ENCODE results near the gene PACSIN3.

The PACSIN3 gene

DNA sequence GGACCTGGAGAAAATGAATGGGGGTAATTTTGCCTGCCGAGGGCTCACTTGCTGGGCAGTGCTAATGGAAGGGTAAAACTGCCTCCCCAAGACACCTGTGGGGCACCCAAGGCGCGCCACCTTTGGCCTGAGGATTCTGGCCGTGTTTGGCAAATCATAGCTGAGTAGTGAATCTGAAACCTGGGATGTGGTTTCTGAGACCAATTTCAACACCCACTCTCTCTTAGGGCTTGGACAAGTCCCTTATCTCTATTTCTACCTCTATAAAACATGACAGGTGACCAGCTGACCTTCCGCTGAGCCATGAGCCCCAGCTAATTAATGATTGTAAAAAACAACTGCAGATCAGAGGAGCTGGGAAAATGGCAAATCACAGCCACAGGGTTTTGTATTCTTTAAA is 1.5 kb upstream of the PACSIN3 start:
- DNase-seq, result no peak

DNA sequence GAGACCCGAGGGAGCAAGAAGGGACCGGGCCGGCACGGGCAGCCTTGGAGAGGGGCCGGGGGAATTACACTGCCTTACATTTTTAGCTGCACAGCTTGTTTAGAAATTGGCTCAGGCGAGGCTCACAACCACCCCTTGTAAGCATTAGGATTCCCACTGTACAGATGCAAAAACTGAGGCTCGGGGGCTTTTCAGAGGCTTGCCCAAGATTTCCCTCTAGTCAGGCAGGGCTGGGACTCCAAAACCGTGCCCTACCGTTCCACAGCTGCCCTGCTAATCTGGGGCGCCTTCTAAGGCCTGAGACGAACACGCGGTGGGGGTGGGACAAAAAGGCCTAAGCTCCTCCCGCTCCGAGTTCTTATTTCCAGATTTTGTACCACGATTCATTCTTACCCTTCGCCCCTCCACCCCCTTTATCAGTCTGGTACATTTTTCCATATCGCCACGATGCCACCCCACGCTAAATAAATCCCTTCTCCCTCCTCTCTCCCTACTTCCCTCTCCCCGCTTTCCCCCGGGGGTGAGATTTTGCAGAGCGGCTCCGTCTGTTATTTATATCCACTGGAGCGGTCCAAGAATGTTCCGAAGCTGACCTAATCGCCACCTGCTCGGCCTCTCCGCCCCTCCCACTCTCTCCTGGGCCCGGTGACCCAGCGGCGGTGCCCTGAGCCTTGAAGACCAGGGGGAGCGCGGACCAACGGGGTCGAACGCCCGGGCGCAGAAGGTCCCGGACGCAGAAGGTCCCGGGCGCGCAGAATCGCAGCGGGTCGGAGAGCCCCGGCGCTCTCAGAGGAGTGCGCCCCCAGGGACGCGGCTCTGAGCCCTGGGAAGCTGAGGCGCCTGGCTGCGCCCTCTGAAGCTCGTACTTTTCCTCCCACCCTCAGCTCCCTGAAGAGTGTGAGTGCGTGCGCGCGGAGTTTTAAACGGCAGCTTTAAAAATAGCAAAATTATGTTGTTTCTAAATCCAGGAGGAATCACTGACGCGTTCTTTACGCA is 764 bp upstream of the PACSIN3 start:
- Histone ChIP-seq H3K9ac (ENCODE audit: low read depth, low read length) (peak overlapping the region; percentile 62; the same call in 1 of the 2 replicates), H2AFZ (ENCODE audit: low read depth, low read length) (peak overlapping the region; percentile 63), H3K4me2 (ENCODE audit: insufficient read depth, low read length) (peak overlapping the region; percentile 87), H4K20me1 (ENCODE audit: insufficient read depth, low read length) (no peaks in the 10 kb centered on the region), H3K27me3 (ENCODE audit: insufficient read depth, low read length, poor library complexity) (peaks cover 27% of the 10 kb centered on the region), H3K79me2 (ENCODE audit: insufficient read depth, low read length) (no peaks in the 10 kb centered on the region), H3K36me3 (ENCODE audit: insufficient read depth, low read length) (no peaks in the 10 kb centered on the region), H3K27ac (ENCODE audit: low read length) (no peak overlapping the region), H3K4me3 (ENCODE audit: low read depth in 1 of 2, low read length in 2 of 2) (peak overlapping the region in 1 of 2 experiments; percentile 67; a peak in 3 of 4 replicates), H3K9me3 (ENCODE audit: insufficient read depth, low read length, severe bottlenecking) (no peaks in the 10 kb centered on the region), H3K4me1 (ENCODE audit: insufficient read depth, low read length) (peaks cover 22% of the 10 kb centered on the region)
- DNase-seq (peak; percentile 27), ATAC-seq (ENCODE audit: insufficient read depth, low read depth) (peak; percentile 8; the same call in 2 of the 3 replicates)
- TF ChIP-seq EZH2 (IDR thresholded peaks at IDR 0.05; ENCODE audit: borderline replicate concordance, low read depth, low read length, severe bottlenecking), result no peak
- TF ChIP-seq, protein P1, sequence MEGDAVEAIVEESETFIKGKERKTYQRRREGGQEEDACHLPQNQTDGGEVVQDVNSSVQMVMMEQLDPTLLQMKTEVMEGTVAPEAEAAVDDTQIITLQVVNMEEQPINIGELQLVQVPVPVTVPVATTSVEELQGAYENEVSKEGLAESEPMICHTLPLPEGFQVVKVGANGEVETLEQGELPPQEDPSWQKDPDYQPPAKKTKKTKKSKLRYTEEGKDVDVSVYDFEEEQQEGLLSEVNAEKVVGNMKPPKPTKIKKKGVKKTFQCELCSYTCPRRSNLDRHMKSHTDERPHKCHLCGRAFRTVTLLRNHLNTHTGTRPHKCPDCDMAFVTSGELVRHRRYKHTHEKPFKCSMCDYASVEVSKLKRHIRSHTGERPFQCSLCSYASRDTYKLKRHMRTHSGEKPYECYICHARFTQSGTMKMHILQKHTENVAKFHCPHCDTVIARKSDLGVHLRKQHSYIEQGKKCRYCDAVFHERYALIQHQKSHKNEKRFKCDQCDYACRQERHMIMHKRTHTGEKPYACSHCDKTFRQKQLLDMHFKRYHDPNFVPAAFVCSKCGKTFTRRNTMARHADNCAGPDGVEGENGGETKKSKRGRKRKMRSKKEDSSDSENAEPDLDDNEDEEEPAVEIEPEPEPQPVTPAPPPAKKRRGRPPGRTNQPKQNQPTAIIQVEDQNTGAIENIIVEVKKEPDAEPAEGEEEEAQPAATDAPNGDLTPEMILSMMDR (IDR thresholded peaks at IDR 0.05; ENCODE audit: borderline replicate concordance, extremely low read depth, low read length, poor library complexity, severe bottlenecking), result no peak

More for the DNA sequence above, 1.5 kb upstream of the PACSIN3 start:
- no peak overlapping the region for H3K4me3 ChIP-seq (ENCODE audit: low read depth in 1 of 2, low read length in 2 of 2)
- no peak overlapping the region for H3K27ac ChIP-seq (ENCODE audit: low read length)
- no peaks in the 10 kb centered on the region for H3K79me2 ChIP-seq (ENCODE audit: insufficient read depth, low read length)
- peaks cover 27% of the 10 kb centered on the region for H3K27me3 ChIP-seq (ENCODE audit: insufficient read depth, low read length, poor library complexity)
- H3K4me2 ChIP-seq (ENCODE audit: insufficient read depth, low read length), result no peak overlapping the region
- no peaks in the 10 kb centered on the region for H3K36me3 ChIP-seq (ENCODE audit: insufficient read depth, low read length)
- TF ChIP-seq, protein P1 (IDR thresholded peaks at IDR 0.05; ENCODE audit: borderline replicate concordance, extremely low read depth, low read length, poor library complexity, severe bottlenecking), result no peak
- no peak for TF ChIP-seq EZH2 (IDR thresholded peaks at IDR 0.05; ENCODE audit: borderline replicate concordance, low read depth, low read length, severe bottlenecking)
- no peak overlapping the region for H3K9ac ChIP-seq (ENCODE audit: low read depth, low read length)
- no peak for ATAC-seq (ENCODE audit: insufficient read depth, low read depth)
- H4K20me1 ChIP-seq (ENCODE audit: insufficient read depth, low read length), result no peaks in the 10 kb centered on the region
- H3K4me1 ChIP-seq (ENCODE audit: insufficient read depth, low read length), result peaks cover 22% of the 10 kb centered on the region
- no peaks in the 10 kb centered on the region for H3K9me3 ChIP-seq (ENCODE audit: insufficient read depth, low read length, severe bottlenecking)
- no peak overlapping the region for H2AFZ ChIP-seq (ENCODE audit: low read depth, low read length)

DNA sequence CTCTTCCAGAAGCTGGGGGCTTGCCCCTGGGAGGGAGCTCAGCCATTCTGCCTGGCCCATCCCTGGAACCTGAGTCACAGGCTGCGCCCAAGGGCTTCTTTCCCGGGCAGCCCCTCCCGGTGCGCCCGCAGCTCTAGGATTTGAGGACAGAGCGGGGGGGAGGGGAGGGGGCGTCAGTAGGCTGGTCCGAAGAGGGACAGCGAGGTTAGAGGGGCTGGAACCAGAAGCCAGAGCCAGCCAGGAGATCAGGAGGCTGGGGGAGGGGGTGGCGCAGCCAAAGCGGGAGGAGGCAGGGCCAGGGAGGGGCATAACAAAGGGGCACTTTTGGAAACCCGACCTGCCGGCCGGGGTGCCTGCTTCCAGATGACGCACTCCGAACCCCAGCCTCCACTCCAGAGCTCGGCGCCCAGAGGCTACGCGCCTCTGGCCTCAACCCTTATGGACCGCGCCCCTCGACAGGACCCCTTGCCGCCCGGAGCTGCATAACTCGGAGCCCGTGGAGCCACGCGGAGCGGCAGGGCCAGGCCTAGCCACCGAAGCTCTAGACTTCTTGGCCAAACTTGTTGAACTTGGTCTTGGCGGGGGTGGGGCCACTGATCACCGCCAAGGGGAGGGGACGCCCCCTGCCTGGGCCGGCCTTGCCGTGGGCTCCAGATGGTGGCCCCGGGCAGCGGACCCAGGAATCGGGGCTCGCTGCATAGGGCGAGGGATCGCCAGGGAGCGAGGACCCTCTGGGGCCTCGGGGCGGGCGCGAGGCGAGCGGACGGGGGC is 744 bp downstream of the PACSIN3 start:
- ATAC-seq (ENCODE audit: insufficient read depth, low read depth) (no peak), DNase-seq (no peak)
- peak overlapping the region; percentile 62 for H3K9ac ChIP-seq (ENCODE audit: low read depth, low read length)
- H3K27ac ChIP-seq (ENCODE audit: low read length), result no peak overlapping the region
- peaks cover 22% of the 10 kb centered on the region for H3K4me1 ChIP-seq (ENCODE audit: insufficient read depth, low read length)
- TF ChIP-seq EZH2 (IDR thresholded peaks at IDR 0.05; ENCODE audit: borderline replicate concordance, low read depth, low read length, severe bottlenecking), result no peak
- TF ChIP-seq, protein P1 (IDR thresholded peaks at IDR 0.05; ENCODE audit: borderline replicate concordance, extremely low read depth, low read length, poor library complexity, severe bottlenecking), result no peak
- H3K4me3 ChIP-seq (ENCODE audit: low read depth in 1 of 2, low read length in 2 of 2), result peak overlapping the region; percentile 45 to 67; a peak in 3 of 4 replicates
- H3K4me2 ChIP-seq (ENCODE audit: insufficient read depth, low read length), result peak overlapping the region; percentile 87
- no peaks in the 10 kb centered on the region for H3K79me2 ChIP-seq (ENCODE audit: insufficient read depth, low read length)
- H3K9me3 ChIP-seq (ENCODE audit: insufficient read depth, low read length, severe bottlenecking), result no peaks in the 10 kb centered on the region
- H3K36me3 ChIP-seq (ENCODE audit: insufficient read depth, low read length), result no peaks in the 10 kb centered on the region
- H2AFZ ChIP-seq (ENCODE audit: low read depth, low read length), result peak overlapping the region; percentile 78
- H4K20me1 ChIP-seq (ENCODE audit: insufficient read depth, low read length), result no peaks in the 10 kb centered on the region
- peaks cover 27% of the 10 kb centered on the region for H3K27me3 ChIP-seq (ENCODE audit: insufficient read depth, low read length, poor library complexity)

Measured in DND-41 (cell line).